Tibial nerve (tissue), 4 donors: ENCODE results near the gene SEL1L3.

Source experiments
- CTCF ChIP-seq, 5 experiments: fragments of 200-600 bp in 3 of 5; fragments of 450-650 bp in 2 of 5; sonication (generic) in 3 of 5; IDR thresholded peaks; one replicate each; pipeline ENCODE4 v1.5.1; 2016 to 2019; ENCODE audit warnings: antibody characterized with exemption in 5 of 5, mild to moderate bottlenecking in 3 of 5, moderate library complexity in 2 of 5
- EP300 ChIP-seq, 2 donors: sonication (generic); formaldehyde crosslinking; IDR thresholded peaks; one replicate each; pipeline ENCODE4 v1.6.1; 2017; ENCODE audit warnings: antibody characterized with exemption in 2 of 2, mild to moderate bottlenecking in 1 of 2
- POLR2A ChIP-seq, 2 donors: fragments of 450-650 bp; IDR thresholded peaks; one replicate each; pipeline ENCODE4 v1.6.1; 2017; ENCODE audit warnings: antibody characterized with exemption in 2 of 2, mild to moderate bottlenecking in 2 of 2, moderate library complexity in 2 of 2

- TF ChIP-seq CTCF (IDR thresholded peaks at IDR 0.05) (no peak), EP300 (IDR thresholded peaks at IDR 0.05) (no peak), POLR2A (IDR thresholded peaks at IDR 0.05) (no peak)
Observed at GRCh38 chr4:25847329-25847728, 15.5 kb downstream of the SEL1L3 start.
